GM18907 (cell line): Measurements from ENCODE around the gene CTXN1.
"Not testable (repeated sequence)": the region's sequence is repeated elsewhere in the genome, so short reads cannot be mapped to it uniquely, and the experiment has no call there.

Experiments
- ATAC-seq: cut with Tn5 transposase; IDR thresholded peaks from one replicate; pipeline ENCODE4 v1.9.1; 2021; ENCODE audit warnings: mild to moderate bottlenecking, moderate library complexity; ENCODE audit not compliant: unreplicated experiment

Gene CTXN1

GRCh38 chr19:7926021-7926726 is at the start of gene CTXN1:
Gene CTXN1, minus strand, starts transcription at chr19:7926135. Its CDS starts 597 bp downstream, at chr19:7925538.
- ATAC-seq: no peak

GRCh38 chr19:7975037-7975436 is 49.1 kb upstream of the CTXN1 start:
- ATAC-seq: no peak

GRCh38 chr19:7973883-7974282 is 47.9 kb upstream of the CTXN1 start:
- ATAC-seq: no peak

- ATAC-seq: no peak
Observed at GRCh38 chr19:7971553-7972520, 45.9 kb upstream of the CTXN1 start.

- no peak for ATAC-seq
Observed at GRCh38 chr19:7970716-7971448, 44.9 kb upstream of the CTXN1 start.

- ATAC-seq: no peak
Observed at GRCh38 chr19:7969555-7969939, 43.6 kb upstream of the CTXN1 start.

- no peak for ATAC-seq
Observed at GRCh38 chr19:7968796-7969554, 43.0 kb upstream of the CTXN1 start.

- no peak for ATAC-seq
Observed at GRCh38 chr19:7968008-7968795, 42.3 kb upstream of the CTXN1 start.

GRCh38 chr19:7965921-7966665 is 40.2 kb upstream of the CTXN1 start:
- no peak for ATAC-seq

- no peak for ATAC-seq
Observed at GRCh38 chr19:7965259-7965841, 39.4 kb upstream of the CTXN1 start.

GRCh38 chr19:7963566-7963965 is 37.6 kb upstream of the CTXN1 start:
- no peak for ATAC-seq

GRCh38 chr19:7962644-7963268 is 36.8 kb upstream of the CTXN1 start:
- no peak for ATAC-seq

- no peak for ATAC-seq
Observed at GRCh38 chr19:7961920-7962626, 36.1 kb upstream of the CTXN1 start.

GRCh38 chr19:7961082-7961481 is 35.1 kb upstream of the CTXN1 start:
- not testable (repeated sequence) for ATAC-seq

- no peak for ATAC-seq
Observed at GRCh38 chr19:7959211-7959610, 33.3 kb upstream of the CTXN1 start.

GRCh38 chr19:7955696-7956095 is 29.8 kb upstream of the CTXN1 start:
- no peak for ATAC-seq

GRCh38 chr19:7953576-7953975 is 27.6 kb upstream of the CTXN1 start:
- no peak for ATAC-seq

GRCh38 chr19:7953060-7953459 is 27.1 kb upstream of the CTXN1 start:
- ATAC-seq: no peak
